GM12874 (cell line): Measurements from ENCODE around the gene ATP11A.

Experiments used
- TF ChIP-seq, protein P1 (sequence below): IDR thresholded peaks from 2 replicates; pipeline ENCODE4 v1.5.1; 2011; ENCODE audit warnings: low read depth, mild to moderate bottlenecking, control low read depth, low read length, moderate library complexity; ENCODE audit not compliant: insufficient read depth

The ATP11A gene

DNA sequence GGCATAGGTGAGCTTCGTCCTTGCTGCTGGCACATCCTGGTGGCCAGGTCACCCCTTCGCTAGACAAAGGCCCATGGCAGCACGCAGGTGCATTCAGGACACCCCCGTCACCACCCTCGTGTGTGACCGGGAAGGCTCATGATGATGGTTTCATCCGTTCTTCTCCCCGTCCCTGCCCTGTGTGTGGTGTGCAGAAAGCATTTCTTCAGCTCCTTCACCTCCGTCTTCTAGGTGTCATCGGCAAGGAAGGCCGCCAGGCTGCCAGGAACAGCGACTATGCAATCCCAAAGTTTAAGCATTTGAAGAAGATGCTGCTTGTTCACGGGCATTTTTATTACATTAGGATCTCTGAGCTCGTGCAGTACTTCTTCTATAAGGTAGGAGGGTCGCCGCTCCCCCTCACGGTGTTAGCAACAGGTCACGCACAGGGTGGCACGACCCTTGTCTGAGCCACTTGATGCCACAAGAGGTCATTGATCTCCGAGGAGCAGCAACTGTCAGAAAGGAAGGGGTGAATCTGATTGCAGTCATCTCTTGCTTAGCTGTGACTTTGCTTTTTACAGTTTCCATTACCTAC, 168.2 kb downstream of the ATP11A start:
- TF ChIP-seq, protein P1, sequence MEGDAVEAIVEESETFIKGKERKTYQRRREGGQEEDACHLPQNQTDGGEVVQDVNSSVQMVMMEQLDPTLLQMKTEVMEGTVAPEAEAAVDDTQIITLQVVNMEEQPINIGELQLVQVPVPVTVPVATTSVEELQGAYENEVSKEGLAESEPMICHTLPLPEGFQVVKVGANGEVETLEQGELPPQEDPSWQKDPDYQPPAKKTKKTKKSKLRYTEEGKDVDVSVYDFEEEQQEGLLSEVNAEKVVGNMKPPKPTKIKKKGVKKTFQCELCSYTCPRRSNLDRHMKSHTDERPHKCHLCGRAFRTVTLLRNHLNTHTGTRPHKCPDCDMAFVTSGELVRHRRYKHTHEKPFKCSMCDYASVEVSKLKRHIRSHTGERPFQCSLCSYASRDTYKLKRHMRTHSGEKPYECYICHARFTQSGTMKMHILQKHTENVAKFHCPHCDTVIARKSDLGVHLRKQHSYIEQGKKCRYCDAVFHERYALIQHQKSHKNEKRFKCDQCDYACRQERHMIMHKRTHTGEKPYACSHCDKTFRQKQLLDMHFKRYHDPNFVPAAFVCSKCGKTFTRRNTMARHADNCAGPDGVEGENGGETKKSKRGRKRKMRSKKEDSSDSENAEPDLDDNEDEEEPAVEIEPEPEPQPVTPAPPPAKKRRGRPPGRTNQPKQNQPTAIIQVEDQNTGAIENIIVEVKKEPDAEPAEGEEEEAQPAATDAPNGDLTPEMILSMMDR = no peak

DNA sequence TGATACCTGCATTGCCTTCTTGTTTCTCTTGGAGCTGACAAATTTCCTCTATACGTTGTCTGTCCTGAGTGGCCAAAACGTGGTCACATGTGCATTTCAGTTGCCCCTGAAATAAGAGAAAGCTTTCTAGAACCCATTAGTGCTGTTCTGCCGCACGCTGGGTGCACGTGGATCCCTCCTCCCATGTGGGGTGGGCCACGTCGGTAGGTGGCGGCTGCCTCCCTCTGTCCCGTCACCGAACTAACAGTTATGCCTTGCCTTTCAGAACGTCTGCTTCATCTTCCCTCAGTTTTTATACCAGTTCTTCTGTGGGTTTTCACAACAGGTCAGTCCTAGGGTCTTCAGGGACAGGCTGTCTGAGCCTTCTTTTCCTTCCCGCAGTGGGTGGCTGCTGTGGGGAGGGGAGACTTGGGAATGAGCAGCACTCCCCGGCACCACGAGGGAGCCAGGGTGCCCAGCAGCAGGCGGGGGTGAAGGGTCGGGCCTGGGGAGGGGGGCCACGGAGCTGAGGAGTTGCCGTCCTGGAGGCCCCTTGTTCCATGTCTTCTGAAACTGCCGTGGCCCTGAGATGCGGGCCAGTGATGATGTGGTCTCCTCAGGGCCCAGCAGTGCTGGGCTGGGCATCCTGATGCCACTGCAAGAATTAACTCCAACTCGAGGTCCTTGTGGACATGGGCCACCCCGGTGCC, 169.4 kb downstream of the ATP11A start:
- TF ChIP-seq, protein P1 = no peak

DNA sequence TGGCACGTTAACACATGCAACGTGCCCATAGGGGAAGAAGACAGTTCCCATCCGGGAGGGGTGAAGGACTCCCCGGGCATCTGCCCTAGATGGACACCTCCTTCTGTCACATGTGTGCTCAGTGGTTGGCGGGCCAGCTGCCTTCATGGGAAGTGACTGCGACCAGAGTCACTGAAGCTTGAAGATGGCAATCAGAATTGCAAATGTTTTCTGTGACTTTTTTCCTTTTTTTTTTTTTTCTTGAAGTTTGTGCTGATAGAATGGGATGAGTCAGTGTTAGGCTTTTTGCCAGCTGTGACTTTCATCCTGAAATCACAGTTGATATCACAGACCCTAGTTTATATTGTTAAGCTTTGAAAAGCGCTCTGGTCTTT, 170.0 kb downstream of the ATP11A start:
- TF ChIP-seq, protein P1 = no peak

DNA sequence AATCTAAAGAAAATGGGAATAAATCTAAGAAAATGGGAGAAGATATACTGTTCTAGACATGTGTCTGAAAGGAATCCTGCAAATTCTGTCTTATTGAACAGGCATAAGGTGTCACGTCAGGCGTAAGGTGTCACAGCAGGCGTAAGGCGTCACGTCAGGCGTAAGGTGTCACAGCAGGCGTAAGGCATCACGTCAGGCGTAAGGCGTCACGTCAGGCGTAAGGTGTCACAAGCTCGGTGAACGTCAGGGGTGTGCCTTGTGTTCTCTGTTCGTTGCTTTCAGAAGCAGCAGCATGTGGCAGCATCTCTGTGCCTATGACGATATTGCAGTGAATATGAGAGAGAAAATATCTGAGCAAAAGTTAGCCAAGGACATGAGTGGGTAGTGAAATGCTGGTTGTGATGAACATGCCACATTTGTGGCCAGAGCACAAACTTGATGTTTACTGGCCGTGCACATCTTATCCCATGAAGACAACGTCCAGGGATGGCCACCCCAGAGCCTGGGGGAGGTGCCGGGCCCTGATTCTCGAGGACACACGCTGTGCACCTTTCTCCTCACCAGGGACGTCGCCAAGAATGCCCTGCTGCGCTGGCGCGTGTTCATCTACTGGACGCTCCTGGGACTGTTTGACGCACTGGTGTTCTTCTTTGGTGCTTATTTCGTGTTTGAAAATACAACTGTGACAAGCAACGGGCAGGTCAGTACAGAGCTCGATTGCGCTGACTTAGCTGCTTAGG, 172.2 kb downstream of the ATP11A start:
- TF ChIP-seq, protein P1 = no peak

DNA sequence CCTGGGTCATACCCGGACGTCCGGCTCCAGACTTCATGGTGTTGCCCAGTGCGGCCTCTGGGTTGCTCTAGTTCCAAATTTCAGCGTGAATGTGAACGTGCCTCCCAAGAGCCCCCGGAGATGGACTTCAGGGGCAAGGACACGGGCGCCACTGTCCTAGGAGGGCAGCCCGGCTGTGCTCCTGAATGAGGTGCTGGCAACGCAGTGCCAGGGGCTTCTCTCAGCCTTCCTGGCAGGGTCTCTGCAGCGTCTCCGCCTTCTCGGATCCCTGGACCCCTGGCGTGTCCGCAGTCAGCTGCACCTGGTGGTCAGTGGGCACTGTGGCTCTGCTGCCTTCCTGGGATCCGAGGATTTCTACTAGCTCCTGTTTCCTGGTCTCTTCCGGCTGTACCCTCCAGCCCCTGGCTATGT, 177.5 kb downstream of the ATP11A start:
- TF ChIP-seq, protein P1 = no peak

DNA sequence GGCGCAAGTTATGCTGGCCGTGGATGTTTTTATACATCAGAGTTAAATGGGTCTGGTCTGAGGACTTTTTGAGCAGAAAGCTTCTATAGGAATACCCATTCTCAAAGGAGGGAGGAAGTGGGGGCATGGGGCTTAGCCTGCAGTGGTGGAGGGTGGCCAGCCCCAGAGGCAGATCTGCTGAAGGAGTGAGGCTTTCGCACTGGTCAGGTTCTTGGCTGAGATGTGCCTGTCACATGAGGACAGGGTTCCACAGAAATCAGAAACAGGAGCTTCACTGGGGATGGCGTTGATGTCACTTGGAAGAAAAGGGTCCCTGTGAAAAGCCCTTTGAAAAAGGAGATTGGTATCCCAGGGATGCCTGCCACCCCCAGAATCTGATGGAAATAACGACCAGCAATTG, 178.5 kb downstream of the ATP11A start:
- TF ChIP-seq, protein P1 = no peak

DNA sequence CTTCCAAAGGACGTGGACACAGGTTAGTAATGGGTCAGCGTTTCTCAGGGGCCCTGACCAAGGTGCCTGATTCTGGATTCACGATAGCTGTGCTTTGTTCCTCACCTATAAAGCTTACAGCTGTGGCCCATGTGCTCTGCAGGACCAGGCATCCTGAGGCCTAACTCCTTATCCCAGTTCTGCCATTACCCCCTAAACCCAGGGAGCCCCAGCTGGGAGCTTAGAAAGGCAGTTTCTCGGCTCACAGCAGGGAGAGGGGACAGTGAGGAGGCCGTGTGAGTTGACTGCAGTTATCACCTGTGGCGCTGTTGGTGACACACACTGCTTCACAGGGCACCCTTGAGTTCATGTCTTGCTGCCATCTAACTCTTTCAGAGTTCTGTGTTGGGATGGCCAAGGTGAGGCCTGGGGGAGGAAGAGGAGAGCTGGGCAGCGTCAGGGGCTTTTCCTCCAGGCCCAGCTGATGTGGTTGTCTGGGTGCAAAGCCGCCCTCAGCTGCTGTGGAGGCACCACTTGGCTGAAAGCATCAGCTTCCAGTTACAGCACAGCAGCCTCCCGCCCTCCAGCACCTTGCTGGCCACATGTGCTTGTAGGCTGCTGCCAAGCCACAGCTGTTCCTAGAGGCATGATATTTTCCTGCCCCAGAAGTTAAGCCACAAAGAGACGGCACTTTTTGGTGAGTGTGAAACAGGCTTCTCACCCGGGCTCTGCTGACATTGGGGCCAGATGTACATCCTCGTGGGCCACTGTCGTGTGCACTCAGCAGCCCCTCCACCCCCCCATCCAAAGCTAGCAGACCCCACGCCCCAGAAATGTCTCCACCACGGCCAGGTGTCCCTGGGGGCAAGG, 179.6 kb downstream of the ATP11A start:
- TF ChIP-seq, protein P1 = no peak
